Endothelial cell of umbilical vein (primary cell): ENCODE measurements around the gene ALG12. TPM values are rescaled to one million over a fixed set of nuclear protein-coding genes. Genes with fewer than 3 reads are reported as not detected.
A peak's percentile ranks its signal among the peaks of the same experiment; 100 is the strongest.

ENCODE experiments used
- BruUV-seq: library from RNA; stranded (reverse); fragments of 400-500 nt; replicated peaks from 2 replicates; lab custom pipeline; 2021; lab: Mats Ljungman, UMichigan
- CTCF ChIA-PET: fragments of 300-600, 350-600 bp; sonication (Branson Sonifier 250); formaldehyde crosslinking; loops from one replicate; lab custom pipeline; 2021; ENCODE audit warnings: antibody characterized with exemption, inconsistent platforms; lab: Charles Lee
- POLR2A ChIA-PET: fragments of 300-600, 350-600 bp; sonication (Branson Sonifier 250); formaldehyde crosslinking; loops from one replicate; lab custom pipeline; 2021; ENCODE audit warnings: antibody characterized with exemption, inconsistent platforms; lab: Charles Lee
- DNase-seq: peaks from one replicate; pipeline ENCODE4 v3.0.0-alpha.2; 2011; ENCODE audit warnings: low read depth, low spot score
- FAIRE-seq: peaks from 2 replicates; lab custom pipeline; 2011; peaks lifted over from hg19 to GRCh38; lab: Jason Lieb, UNC
- H2AFZ ChIP-seq: 2 replicates; pipeline ENCODE4 v1.6.0; 2012; ENCODE audit warnings: low read depth, low read length, control low read depth, inconsistent platforms
- H3K27ac ChIP-seq: 2 replicates; pipeline ENCODE4 v1.5.1; 2011; ENCODE audit warnings: low read depth, mild to moderate bottlenecking, control low read depth, low read length, moderate library complexity; ENCODE audit not compliant: insufficient read depth
- H3K27me3 ChIP-seq, 2 experiments: 2 replicates each; pipeline versions ENCODE4 v1.6.0 to v1.6.1; 2011; ENCODE audit warnings: low read length in 2 of 2, mixed read lengths in 1 of 2; ENCODE audit not compliant: control insufficient read depth in 2 of 2, insufficient read depth in 2 of 2
- H3K36me3 ChIP-seq, 2 experiments: 2 replicates in 1 of 2; 3 replicates in 1 of 2; pipeline ENCODE4 v1.5.1; 2011; ENCODE audit warnings: low read length in 2 of 2, mild to moderate bottlenecking in 1 of 2, moderate library complexity in 1 of 2; ENCODE audit not compliant: control insufficient read depth in 2 of 2, insufficient read depth in 2 of 2; ENCODE audit errors: extremely low read depth in 1 of 2
- H3K4me1 ChIP-seq: 3 replicates; pipeline ENCODE4 v1.5.1; 2011; ENCODE audit warnings: mild to moderate bottlenecking, low read length; ENCODE audit not compliant: control insufficient read depth, insufficient read depth; ENCODE audit errors: extremely low read depth
- H3K4me2 ChIP-seq: 2 replicates; pipeline ENCODE4 v1.6.1; 2011; ENCODE audit warnings: low read length, control low read depth, mixed read lengths; ENCODE audit not compliant: insufficient read depth
- H3K4me3 ChIP-seq, 3 experiments: fragments of 200-600 bp in 1 of 3; sonication (generic), shearing (Covaris generic) in 1 of 3; replicated peaks in 1 of 3; 2 replicates each; pipeline ENCODE4 v1.5.1; 2011 to 2016; ENCODE audit warnings: control low read depth in 3 of 3, low read length in 3 of 3, mild to moderate bottlenecking in 2 of 3, inconsistent platforms in 1 of 3, low read depth in 1 of 3, moderate library complexity in 1 of 3; ENCODE audit not compliant: insufficient read depth in 1 of 3
- H3K79me2 ChIP-seq: 2 replicates; pipeline ENCODE4 v1.6.0; 2012; ENCODE audit warnings: low read length, inconsistent platforms; ENCODE audit not compliant: control insufficient read depth, insufficient read depth
- H3K9ac ChIP-seq: replicated peaks from 2 replicates; pipeline ENCODE3; 2011; ENCODE audit warnings: low read length, control low read depth; ENCODE audit not compliant: insufficient read depth; ENCODE audit errors: extremely low read depth
- H3K9me1 ChIP-seq: replicated peaks from 3 replicates; pipeline ENCODE4 v1.6.0; 2011; ENCODE audit warnings: mild to moderate bottlenecking, low read length; ENCODE audit not compliant: control insufficient read depth, insufficient read depth; ENCODE audit errors: extremely low read depth
- H3K9me3 ChIP-seq: replicated peaks from 2 replicates; pipeline ENCODE4 v1.5.1; 2012; ENCODE audit warnings: low read length, inconsistent platforms; ENCODE audit not compliant: control insufficient read depth, insufficient read depth
- H4K20me1 ChIP-seq: replicated peaks from 2 replicates; pipeline ENCODE3; 2011; ENCODE audit warnings: mild to moderate bottlenecking, low read length; ENCODE audit not compliant: control insufficient read depth, insufficient read depth; ENCODE audit errors: extremely low read depth
- EZH2 ChIP-seq: IDR thresholded peaks from 2 replicates; pipeline ENCODE4 v1.6.1; 2012; ENCODE audit warnings: borderline replicate concordance, low read depth, mild to moderate bottlenecking, moderate library complexity, low read length, inconsistent platforms; ENCODE audit not compliant: severe bottlenecking
- FOS ChIP-seq: IDR thresholded peaks from 2 replicates; pipeline ENCODE4 v1.6.1; 2011; ENCODE audit warnings: mild to moderate bottlenecking, low read length, moderate library complexity, borderline replicate concordance; ENCODE audit not compliant: insufficient read depth
- GATA2 ChIP-seq: IDR thresholded peaks from 2 replicates; pipeline ENCODE4 v1.7.0; 2011; ENCODE audit warnings: low read depth, mild to moderate bottlenecking, moderate library complexity, mixed read lengths, low read length; ENCODE audit not compliant: insufficient read length, insufficient read depth
- JUN ChIP-seq: IDR thresholded peaks from 2 replicates; pipeline ENCODE4 v1.6.1; 2011; ENCODE audit warnings: borderline replicate concordance, low read depth; ENCODE audit not compliant: insufficient read length, insufficient read depth
- MYC ChIP-seq: IDR thresholded peaks from one replicate; pipeline ENCODE4 v1.6.1; 2011; ENCODE audit warnings: mild to moderate bottlenecking, low read depth, low read length
- POLR2A ChIP-seq: IDR thresholded peaks from 2 replicates; pipeline ENCODE4 v1.6.1; 2012; ENCODE audit warnings: low read depth, mild to moderate bottlenecking, control low read depth, low read length
- POLR2AphosphoS5 ChIP-seq: IDR thresholded peaks from 2 replicates; pipeline ENCODE4 v1.6.1; 2012; ENCODE audit warnings: low read depth, mild to moderate bottlenecking, control low read depth, low read length, moderate library complexity; ENCODE audit not compliant: insufficient read depth
- dilution Hi-C: fragments of 300-500 bp; cut with MboI; formaldehyde crosslinking; loops from one replicate; pipeline ENCODE4 v1.15.0; 2019; ENCODE audit warnings: low sequenced_read_pairs; ENCODE audit not compliant: extremely low pct_ligation_motif_present
- intact Hi-C: fragments of 100-400 bp; cut with micrococcal nuclease; formaldehyde crosslinking; loops from one replicate; pipeline ENCODE4 v1.10.0; 2022
- polyA plus RNA-seq, 4 experiments: library from polyadenylated mRNA; depleted of rRNA in 3 of 4; stranded (reverse) in 3 of 4; unstranded in 1 of 4; fragments of >200 nt; gene quantifications; 2 replicates each; pipeline versions ENCODE4 v1.2.1 to v1.2.3, GENCODE V29; 2011 to 2012; ENCODE audit warnings: missing spikeins in 1 of 4
- total RNA-seq: library from RNA; stranded (reverse); gene quantifications from 2 replicates; pipeline ENCODE4 v1.2.3, GENCODE V29; 2021
- TF ChIP-seq, protein P1 (sequence below): IDR thresholded peaks from 2 replicates; pipeline ENCODE4 v1.6.1; 2011; ENCODE audit not compliant: insufficient read depth, insufficient read length

Gene ALG12
- total and polyA plus RNA-seq, 2 donors (not counting 3 experiments of a cell fraction or from before 2014, with no cell fraction given): 14.6 to 18.0 TPM

- no peaks in the 10 kb centered on the region for H3K27me3 ChIP-seq
- H3K36me3 ChIP-seq: no peaks in the 10 kb centered on the region
- no peaks in the 10 kb centered on the region for H3K79me2 ChIP-seq
- dilution Hi-C loops (no loop called here), intact Hi-C loops (no loop called here)
- H4K20me1 ChIP-seq: no peaks in the 10 kb centered on the region
- H3K4me2 ChIP-seq: no peak overlapping the region
- FAIRE-seq (peak; percentile 100), DNase-seq (peak; percentile 89)
- peak overlapping the region; percentile 10 for H2AFZ ChIP-seq
- ChIA-PET POLR2A (interaction anchor here (0.6 to 1.2 kb wide), 6 partner anchors 12 to 29 kb away, joined by 3 to 4 read pairs (median 4); partner anchors contain the start of gene PIM3), CTCF (interaction anchor here (1.2 to 4.3 kb wide), 4 partner anchors 22 to 93 kb away, joined by 3 to 34 read pairs (median 4); no protein-coding TSS in a partner anchor)
- peak overlapping the region; percentile 59 for H3K9ac ChIP-seq
- no peak overlapping the region for H3K4me3 ChIP-seq
- H3K9me3 ChIP-seq: no peaks in the 10 kb centered on the region
- H3K9me1 ChIP-seq: no peaks in the 10 kb centered on the region
- TF ChIP-seq FOS (peak; percentile 33), EZH2 (no peak), GATA2 (no peak), POLR2AphosphoS5 (peak; percentile 95), JUN (no peak), MYC (peak; percentile 81), POLR2A (peak; percentile 68)
- TF ChIP-seq, protein P1, sequence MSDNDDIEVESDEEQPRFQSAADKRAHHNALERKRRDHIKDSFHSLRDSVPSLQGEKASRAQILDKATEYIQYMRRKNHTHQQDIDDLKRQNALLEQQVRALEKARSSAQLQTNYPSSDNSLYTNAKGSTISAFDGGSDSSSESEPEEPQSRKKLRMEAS: no peak
- no TSS peak for BruUV-seq
- peak overlapping the region; percentile 85 for H3K27ac ChIP-seq
- peaks cover 50% of the 10 kb centered on the region for H3K4me1 ChIP-seq
Observed at GRCh38 chr22:49937758-49938564, 19.7 kb upstream of the ALG12 start.
